Cardiac septum (tissue), 1 donor: ENCODE measurements around the gene ATP4A. TPM values are rescaled to one million over a fixed set of nuclear protein-coding genes. Genes with fewer than 3 reads are reported as not detected.

Experiments
- DNase-seq: peaks from one replicate; pipeline ENCODE4 v3.0.0-alpha.2; 2020; ENCODE audit warnings: low spot score
- intact Hi-C: fragments of 100-400 bp; cut with DNase I; formaldehyde crosslinking; loops from one replicate; pipeline ENCODE4 v1.14.0; 2022
- total RNA-seq: library from RNA; stranded (reverse); fragmentation: NEBNext Ultra II Directional; extraction: Animal tissue kit (Norgen Biotek cat#: 25700); gene quantifications from one replicate; pipeline ENCODE4 v1.2.1, GENCODE V29; 2021
- donor health status: DM: no; HTN: no; CAD: no.

The ATP4A gene
- total RNA-seq, 1 donor from 2014 or later, result not detected

- intact Hi-C loops, result no loop called here
- DNase-seq, result peak; percentile 82
Observed at GRCh38 chr19:35509861-35510625, 53.4 kb downstream of the ATP4A start.

GRCh38 chr19:35509018-35509652 lies 54.3 kb downstream of the ATP4A start:
- intact Hi-C loops, result no loop called here
- DNase-seq, result no peak

GRCh38 chr19:35508129-35508528 lies 55.3 kb downstream of the ATP4A start:
- DNase-seq, result no peak
- intact Hi-C loops, result no loop called here

GRCh38 chr19:35507561-35507960 lies 55.9 kb downstream of the ATP4A start:
- no peak for DNase-seq
- intact Hi-C loops, result no loop called here

GRCh38 chr19:35506011-35506410 lies 57.4 kb downstream of the ATP4A start:
- intact Hi-C loops, result no loop called here
- DNase-seq, result no peak

- DNase-seq, result no peak
- intact Hi-C loops, result no loop called here
Observed at GRCh38 chr19:35502751-35503150, 60.7 kb downstream of the ATP4A start.

GRCh38 chr19:35501684-35502083 lies 61.8 kb downstream of the ATP4A start:
- intact Hi-C loops, result no loop called here
- DNase-seq, result no peak

- no peak for DNase-seq
- intact Hi-C loops, result no loop called here
Observed at GRCh38 chr19:35500611-35501010, 62.8 kb downstream of the ATP4A start.

Other genes starting within 250 kb of the ATP4A start
- gene CD22, start 234.5 kb downstream of the ATP4A start, total RNA-seq, result 0.70 TPM
- gene FFAR1, start 215.8 kb downstream of the ATP4A start, total RNA-seq, result not detected
- gene FFAR3, start 205.2 kb downstream of the ATP4A start, total RNA-seq, result not detected
- gene GPR42, start 192.6 kb downstream of the ATP4A start, total RNA-seq, result not detected
- gene FFAR2, start 115.4 kb downstream of the ATP4A start, total RNA-seq, result 0.97 TPM
- not detected for gene KRTDAP, start 73.2 kb downstream of the ATP4A start, total RNA-seq
- gene DMKN, start 50.0 kb downstream of the ATP4A start, total RNA-seq, result 4.2 TPM
- not detected for gene SBSN, start 35.3 kb downstream of the ATP4A start, total RNA-seq
- not detected for gene GAPDHS, start 30.2 kb downstream of the ATP4A start, total RNA-seq
- gene TMEM147, start 18.0 kb downstream of the ATP4A start, total RNA-seq, result 64.4 TPM
- not detected for gene PMIS2, start 22.5 kb upstream of the ATP4A start, total RNA-seq
- gene HAUS5, start 49.1 kb upstream of the ATP4A start, total RNA-seq, result 5.9 TPM
- 56.2 TPM for gene RBM42, start 65.4 kb upstream of the ATP4A start, total RNA-seq
- 0.78 TPM for gene ETV2, start 78.1 kb upstream of the ATP4A start, total RNA-seq
- gene COX6B1, start 84.7 kb upstream of the ATP4A start, total RNA-seq, result 1,054 TPM
- gene UPK1A, start 102.9 kb upstream of the ATP4A start, total RNA-seq, result not detected
- 0.13 TPM for gene ZBTB32, start 140.9 kb upstream of the ATP4A start, total RNA-seq
- 19.9 TPM for gene KMT2B, start 154.3 kb upstream of the ATP4A start, total RNA-seq
- gene IGFLR1, start 178.8 kb upstream of the ATP4A start, total RNA-seq, result 4.2 TPM
- 24.9 TPM for gene U2AF1L4, start 181.8 kb upstream of the ATP4A start, total RNA-seq
- 43.2 TPM for gene PSENEN, start 182.0 kb upstream of the ATP4A start, total RNA-seq
- 9.6 TPM for gene LIN37, start 184.9 kb upstream of the ATP4A start, total RNA-seq
- 863 TPM for gene HSPB6, start 193.4 kb upstream of the ATP4A start, total RNA-seq
- gene PROSER3, start 194.5 kb upstream of the ATP4A start, total RNA-seq, result 11.7 TPM
- 8.8 TPM for gene ARHGAP33, start 211.9 kb upstream of the ATP4A start, total RNA-seq
- gene PRODH2, start 249.2 kb upstream of the ATP4A start, total RNA-seq, result not detected